Neuronal stem cell (in vitro differentiated cells): ENCODE data around the gene SYNE1.

ENCODE experiments used
- DNase-seq: peaks from one replicate; pipeline ENCODE4 v3.0.0-alpha.2; 2013; ENCODE audit warnings: low spot score
- H2AFZ ChIP-seq: one replicate; pipeline ENCODE4 v1.6.1; 2013; ENCODE audit warnings: mild to moderate bottlenecking, low read length, inconsistent platforms
- H2AK5ac ChIP-seq: 2 replicates; pipeline ENCODE4 v1.6.1; 2013; ENCODE audit warnings: low read depth, mild to moderate bottlenecking, inconsistent platforms, low read length, moderate library complexity, mixed read lengths
- H2BK120ac ChIP-seq: 2 replicates; pipeline ENCODE4 v1.6.1; 2013; ENCODE audit warnings: low read depth, mild to moderate bottlenecking, inconsistent platforms, low read length, moderate library complexity, mixed read lengths
- H2BK12ac ChIP-seq: one replicate; pipeline ENCODE4 v1.6.1; 2013; ENCODE audit warnings: low read length, inconsistent platforms
- H2BK15ac ChIP-seq: 2 replicates; pipeline ENCODE4 v1.6.1; 2013; ENCODE audit warnings: mild to moderate bottlenecking, low read length, inconsistent platforms, mixed read lengths
- H2BK5ac ChIP-seq: one replicate; pipeline ENCODE4 v1.6.1; 2013; ENCODE audit warnings: inconsistent platforms, mild to moderate bottlenecking, low read length, moderate library complexity
- H3K14ac ChIP-seq: one replicate; pipeline ENCODE4 v1.6.1; 2013; ENCODE audit warnings: low read length, inconsistent platforms
- H3K18ac ChIP-seq: 2 replicates; pipeline ENCODE4 v1.6.1; 2013; ENCODE audit warnings: low read length, inconsistent platforms
- H3K23ac ChIP-seq: 2 replicates; pipeline ENCODE4 v1.6.1; 2013; ENCODE audit warnings: low read depth, mild to moderate bottlenecking, mixed read lengths, low read length, inconsistent platforms; ENCODE audit not compliant: poor library complexity
- H3K27ac ChIP-seq: replicated peaks from 3 replicates; pipeline ENCODE4 v1.5.1; 2013; ENCODE audit warnings: low read length, inconsistent platforms
- H3K27me3 ChIP-seq, 3 experiments: 2 replicates each; pipeline ENCODE4 v1.6.1; 2013; ENCODE audit warnings: low read length in 3 of 3, mild to moderate bottlenecking in 2 of 3, inconsistent platforms in 1 of 3, low read depth in 1 of 3, mixed read lengths in 1 of 3, moderate library complexity in 1 of 3; ENCODE audit not compliant: control insufficient read depth in 3 of 3, insufficient read depth in 3 of 3
- H3K36me3 ChIP-seq, 2 donors: replicated peaks in 1 of 2; 2 replicates each; pipeline ENCODE4 v1.6.1; 2013; ENCODE audit warnings: low read length in 2 of 2; ENCODE audit not compliant: control insufficient read depth in 2 of 2, insufficient read depth in 2 of 2
- H3K4ac ChIP-seq: 2 replicates; pipeline ENCODE4 v1.6.1; 2013; ENCODE audit warnings: inconsistent platforms, mild to moderate bottlenecking, low read length, moderate library complexity
- H3K4me1 ChIP-seq, 2 donors: 1 replicate in 1 of 2; 2 replicates in 1 of 2; pipeline ENCODE4 v1.6.1; 2013; ENCODE audit warnings: low read length in 2 of 2, low read depth in 1 of 2; ENCODE audit not compliant: control insufficient read depth in 2 of 2, insufficient read depth in 1 of 2
- H3K4me2 ChIP-seq: one replicate; pipeline ENCODE4 v1.6.1; 2013; ENCODE audit warnings: mild to moderate bottlenecking, low read length, inconsistent platforms; ENCODE audit not compliant: insufficient read depth, poor library complexity, severe bottlenecking
- H3K4me3 ChIP-seq, 2 donors: 2 replicates each; pipeline ENCODE4 v1.5.1; 2013; ENCODE audit warnings: low read length in 2 of 2, mild to moderate bottlenecking in 2 of 2, inconsistent platforms in 1 of 2, moderate library complexity in 1 of 2
- H3K79me1 ChIP-seq: one replicate; pipeline ENCODE4 v1.6.1; 2013; ENCODE audit warnings: low read depth, mild to moderate bottlenecking, inconsistent platforms, low read length, moderate library complexity
- H3K9ac ChIP-seq: one replicate; pipeline ENCODE4 v1.6.1; 2013; ENCODE audit warnings: mild to moderate bottlenecking, low read depth, low read length, inconsistent platforms; ENCODE audit not compliant: poor library complexity
- H3K9me3 ChIP-seq, 2 donors: replicated peaks in 1 of 2; 2 replicates each; pipeline versions ENCODE3 to v1.6.1; 2013; ENCODE audit warnings: low read length in 2 of 2, mild to moderate bottlenecking in 2 of 2, inconsistent platforms in 1 of 2, low read depth in 1 of 2, mixed read lengths in 1 of 2, moderate library complexity in 1 of 2; ENCODE audit not compliant: control insufficient read depth in 2 of 2, insufficient read depth in 1 of 2
- H4K8ac ChIP-seq: one replicate; pipeline ENCODE4 v1.6.1; 2013; ENCODE audit warnings: low read depth, mild to moderate bottlenecking, inconsistent platforms, low read length, moderate library complexity
- H4K91ac ChIP-seq: one replicate; pipeline ENCODE4 v1.6.1; 2013; ENCODE audit warnings: low read length, low read depth, mild to moderate bottlenecking, inconsistent platforms; ENCODE audit not compliant: poor library complexity
- WGBS, 2 donors: extraction: QIAGEN DNeasy Blood & Tissue Kit; methylation state at CpG; one replicate each; pipeline ENCODE4 v1.1.7; 2013; ENCODE audit warnings: missing lambda C conversion rate in 2 of 2, mixed read lengths in 1 of 2; ENCODE audit not compliant: insufficient read length in 2 of 2, insufficient replicate concordance in 1 of 2; ENCODE audit errors: extremely low coverage in 2 of 2; 5-methylcytosine and 5-hydroxymethylcytosine counted together

The SYNE1 gene

GRCh38 chr6:152246554-152247337, 390.4 kb downstream of the SYNE1 start:
- H3K9ac ChIP-seq = no peak overlapping the region
- H3K36me3 ChIP-seq = no peaks in the 10 kb centered on the region
- no peaks in the 10 kb centered on the region for H3K27me3 ChIP-seq
- no peaks in the 10 kb centered on the region for H3K9me3 ChIP-seq
- H2AK5ac ChIP-seq = no peak overlapping the region
- WGBS, 2 donors = no CpG with 5 or more reads among the region's 4 CpGs
- H4K8ac ChIP-seq = no peak overlapping the region
- no peak overlapping the region for H3K23ac ChIP-seq
- H3K4me3 ChIP-seq = no peak overlapping the region
- H3K14ac ChIP-seq = no peak overlapping the region
- H2BK120ac ChIP-seq = no peak overlapping the region
- H4K91ac ChIP-seq = no peak overlapping the region
- H3K4me1 ChIP-seq = peaks cover 0 to 4% of the 10 kb centered on the region in 2 donors
- H3K4ac ChIP-seq = no peak overlapping the region
- no peak overlapping the region for H2BK12ac ChIP-seq
- DNase-seq = no peak
- no peaks in the 10 kb centered on the region for H3K79me1 ChIP-seq
- no peak overlapping the region for H2BK5ac ChIP-seq
- H3K27ac ChIP-seq = no peak overlapping the region
- no peak overlapping the region for H2BK15ac ChIP-seq
- no peak overlapping the region for H2AFZ ChIP-seq
- no peak overlapping the region for H3K4me2 ChIP-seq
- no peak overlapping the region for H3K18ac ChIP-seq

DNA sequence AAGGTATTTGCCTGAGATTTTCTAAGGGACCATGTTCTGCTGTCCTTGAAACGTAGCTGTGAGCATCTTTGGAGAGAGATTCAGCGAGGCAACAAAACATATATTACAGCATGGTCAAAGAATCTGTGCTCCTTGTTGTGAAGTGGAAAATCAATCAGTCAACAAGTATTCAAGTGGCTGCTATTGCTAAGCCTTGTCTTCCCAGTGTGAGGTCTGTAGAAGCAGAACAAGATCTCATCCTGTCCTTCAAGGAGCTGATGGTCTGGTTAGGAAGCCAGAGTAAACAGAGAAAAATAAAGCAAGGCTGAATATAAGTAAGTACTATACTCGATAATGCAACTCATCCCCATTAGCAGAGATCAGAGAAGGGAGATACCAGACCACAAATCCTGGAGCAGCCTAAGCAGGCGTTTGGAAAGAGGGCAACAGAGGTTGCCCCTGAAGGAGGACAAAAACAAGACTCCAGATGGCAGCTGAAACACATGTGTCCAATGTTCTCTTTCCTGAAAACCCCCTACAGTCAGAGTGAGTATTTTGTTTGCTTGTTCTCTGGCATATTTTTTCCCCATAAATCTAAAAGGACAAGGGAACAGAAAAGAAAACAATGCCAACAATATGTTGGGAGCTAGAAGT, 392.0 kb downstream of the SYNE1 start:
- no peak overlapping the region for H3K27ac ChIP-seq
- no peak overlapping the region for H3K23ac ChIP-seq
- H2BK5ac ChIP-seq = no peak overlapping the region
- no peaks in the 10 kb centered on the region for H3K79me1 ChIP-seq
- WGBS, 2 donors = no CpG with 5 or more reads among the region's 4 CpGs
- peaks cover 0 to 3% of the 10 kb centered on the region in 2 donors for H3K36me3 ChIP-seq
- no peak overlapping the region for H2AK5ac ChIP-seq
- H4K8ac ChIP-seq = no peak overlapping the region
- H3K9ac ChIP-seq = no peak overlapping the region
- H3K4me1 ChIP-seq = peaks cover 0 to 4% of the 10 kb centered on the region in 2 donors
- no peak overlapping the region for H2AFZ ChIP-seq
- no peaks in the 10 kb centered on the region for H3K27me3 ChIP-seq
- no peak overlapping the region for H4K91ac ChIP-seq
- H3K9me3 ChIP-seq = no peaks in the 10 kb centered on the region
- no peak for DNase-seq
- no peak overlapping the region for H3K4ac ChIP-seq
- H3K4me2 ChIP-seq = no peak overlapping the region
- no peak overlapping the region for H2BK120ac ChIP-seq
- H3K18ac ChIP-seq = no peak overlapping the region
- H3K14ac ChIP-seq = no peak overlapping the region
- H2BK15ac ChIP-seq = no peak overlapping the region
- no peak overlapping the region for H2BK12ac ChIP-seq
- no peak overlapping the region for H3K4me3 ChIP-seq

DNA sequence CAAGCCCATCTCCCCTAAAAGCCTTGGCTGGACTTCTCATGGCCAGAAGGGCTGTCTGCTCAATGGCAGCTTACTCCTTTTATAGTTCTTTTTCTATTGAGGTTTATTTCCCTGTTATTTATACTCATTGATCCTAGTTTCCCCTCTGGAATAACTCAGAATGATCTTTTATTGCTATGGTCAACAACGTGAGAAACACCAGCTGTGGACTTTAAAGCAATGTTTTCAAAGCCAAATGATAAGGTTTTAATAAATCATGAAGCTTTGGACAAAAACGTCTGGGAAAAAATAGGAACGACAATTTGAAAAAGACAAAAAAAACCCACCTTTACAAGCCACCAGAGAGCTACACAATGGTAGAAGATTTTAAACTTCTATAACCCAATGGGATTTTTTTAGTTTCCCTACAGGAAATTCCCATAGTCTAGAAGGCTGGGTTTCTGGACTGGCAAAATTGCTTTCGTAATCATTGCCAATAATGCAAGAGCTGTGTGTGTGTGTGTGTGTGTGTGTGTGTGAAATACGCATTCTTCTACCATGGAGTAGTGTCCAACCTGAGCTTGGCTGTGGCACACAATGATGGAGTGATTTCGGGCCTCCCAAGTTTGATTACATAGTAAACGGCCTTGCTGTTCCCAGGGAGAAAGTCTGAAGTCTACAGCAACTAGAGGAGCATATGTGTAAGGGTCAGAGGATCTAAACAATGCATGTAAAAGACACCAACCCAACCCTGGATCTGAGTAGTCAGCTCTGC, 396.0 kb downstream of the SYNE1 start:
- no peak overlapping the region for H3K23ac ChIP-seq
- H3K36me3 ChIP-seq = peaks cover 0 to 4% of the 10 kb centered on the region in 2 donors
- no peak overlapping the region for H2BK12ac ChIP-seq
- no peak overlapping the region for H3K14ac ChIP-seq
- no peak overlapping the region for H4K91ac ChIP-seq
- H3K79me1 ChIP-seq = no peaks in the 10 kb centered on the region
- H2BK5ac ChIP-seq = no peak overlapping the region
- whole genome bisulfite sequencing, 2 donors = no CpG with 5 or more reads among the region's 7 CpGs
- no peak overlapping the region for H2AFZ ChIP-seq
- no peaks in the 10 kb centered on the region for H3K9me3 ChIP-seq
- H2BK120ac ChIP-seq = no peak overlapping the region
- no peak overlapping the region for H3K18ac ChIP-seq
- H2BK15ac ChIP-seq = no peak overlapping the region
- no peak overlapping the region for H3K4me3 ChIP-seq
- no peak overlapping the region for H3K4me2 ChIP-seq
- H3K4me1 ChIP-seq = peaks cover 0 to 4% of the 10 kb centered on the region in 2 donors
- no peak overlapping the region for H3K4ac ChIP-seq
- no peak overlapping the region for H4K8ac ChIP-seq
- no peak for DNase-seq
- no peak overlapping the region for H3K9ac ChIP-seq
- no peak overlapping the region for H2AK5ac ChIP-seq
- no peak overlapping the region for H3K27ac ChIP-seq
- no peaks in the 10 kb centered on the region for H3K27me3 ChIP-seq

DNA sequence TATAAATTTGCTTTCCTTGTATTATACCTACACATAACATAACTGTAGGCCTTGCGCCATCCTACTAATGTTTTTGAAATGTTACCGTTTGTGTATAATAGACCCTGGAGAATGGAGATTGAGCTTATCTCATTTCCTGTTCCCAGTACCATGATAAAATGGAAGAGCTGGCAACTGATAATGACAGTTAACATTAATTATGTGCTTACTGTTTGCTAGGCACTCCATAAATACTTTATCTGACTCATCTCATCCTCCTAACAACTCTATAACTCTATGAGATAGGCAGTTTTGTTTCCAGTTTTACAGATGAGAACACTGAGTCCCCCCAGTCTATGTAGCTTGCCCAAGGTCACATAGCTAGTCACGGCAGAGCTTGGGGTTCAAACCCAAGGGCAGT, 396.7 kb downstream of the SYNE1 start:
- Histone ChIP-seq H3K27ac (no peak overlapping the region), H3K4me3 (no peak overlapping the region), H3K36me3 (peaks cover 0 to 4% of the 10 kb centered on the region in 2 donors), H2BK15ac (no peak overlapping the region), H3K14ac (no peak overlapping the region), H3K4me1 (peaks cover 0 to 2% of the 10 kb centered on the region in 2 donors), H2BK12ac (no peak overlapping the region), H3K27me3 (no peaks in the 10 kb centered on the region), H4K91ac (no peak overlapping the region), H3K4ac (no peak overlapping the region), H3K79me1 (no peaks in the 10 kb centered on the region), H3K18ac (no peak overlapping the region), H3K4me2 (no peak overlapping the region), H2AFZ (no peak overlapping the region), H2AK5ac (no peak overlapping the region), H3K23ac (no peak overlapping the region), H2BK5ac (no peak overlapping the region), H2BK120ac (no peak overlapping the region), H3K9ac (no peak overlapping the region), H3K9me3 (no peaks in the 10 kb centered on the region), H4K8ac (no peak overlapping the region)
- no CpG with 5 or more reads among the region's 3 CpGs for WGBS, 2 donors
- DNase-seq = no peak
